HG02759 (cell line): ENCODE data around the gene XXYLT1.

ENCODE experiments used
- ATAC-seq: cut with Tn5 transposase; IDR thresholded peaks from one replicate; pipeline ENCODE4 v1.9.1; 2021; ENCODE audit warnings: mild to moderate bottlenecking, moderate library complexity; ENCODE audit not compliant: unreplicated experiment

XXYLT1 gene

DNA sequence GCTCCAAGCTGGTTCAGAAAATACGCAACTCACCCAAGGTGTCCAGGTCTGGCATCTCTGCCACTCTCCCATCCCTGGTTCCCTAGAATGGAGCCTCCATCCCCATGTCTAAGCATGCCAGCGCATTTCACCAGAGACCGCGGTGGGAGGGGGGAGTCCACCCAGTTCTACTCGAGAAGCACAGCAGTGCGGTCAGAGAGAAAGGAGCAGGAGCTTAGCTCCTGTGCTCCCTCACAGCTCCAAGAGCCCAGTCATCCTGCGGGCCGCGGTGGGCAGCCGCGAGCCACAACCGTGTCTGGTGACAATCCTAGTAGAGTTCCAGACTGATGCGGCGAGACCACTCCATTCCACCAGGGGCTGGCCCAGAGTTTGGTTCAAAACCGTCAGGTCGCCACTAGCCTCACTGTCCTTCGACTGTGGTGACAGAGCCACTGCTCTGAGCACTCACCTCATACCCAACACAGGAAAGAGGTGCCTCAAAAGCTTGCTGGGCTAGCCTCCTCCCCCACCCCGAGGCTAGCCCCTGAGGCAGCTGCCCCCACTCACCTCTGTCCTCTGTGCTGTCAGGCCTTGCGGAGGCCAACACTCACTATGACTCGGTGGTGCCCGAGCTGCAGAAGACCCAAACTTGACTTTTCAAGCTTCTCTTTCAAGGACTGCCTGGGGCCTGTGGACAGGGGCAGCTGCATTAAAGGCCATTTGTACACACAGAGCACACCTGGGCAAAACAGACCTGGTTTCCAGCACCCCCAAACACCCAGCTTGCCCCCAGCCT lies 185.4 kb downstream of the XXYLT1 start:
- no peak for ATAC-seq

GRCh38 chr3:195084746-195085145 lies 186.2 kb downstream of the XXYLT1 start:
- no peak for ATAC-seq

- ATAC-seq = no peak
These were observed 187.3 kb downstream of the XXYLT1 start for GRCh38 chr3:195083659-195084058.

DNA sequence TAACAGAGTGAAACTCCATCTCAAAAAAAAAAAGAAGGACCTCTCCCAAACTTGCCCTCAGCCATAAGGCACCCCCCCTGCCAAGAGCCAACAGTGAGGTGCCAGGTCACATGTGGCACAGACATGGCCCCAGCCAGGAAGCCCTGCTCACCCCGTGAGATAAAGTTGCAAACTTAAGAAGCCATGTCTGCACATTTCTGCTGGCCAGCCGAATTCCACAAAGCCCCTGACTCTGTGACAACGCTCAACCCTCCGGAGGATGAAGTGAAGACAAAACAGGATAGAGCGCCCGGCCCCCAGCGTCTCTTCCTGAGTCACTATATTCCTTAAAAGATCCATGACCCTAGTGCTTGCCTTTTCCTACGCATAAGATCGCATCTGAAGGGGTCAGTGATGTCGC lies 188.1 kb downstream of the XXYLT1 start:
- ATAC-seq = no peak

GRCh38 chr3:195081242-195081963 lies 189.6 kb downstream of the XXYLT1 start:
- no peak for ATAC-seq

DNA sequence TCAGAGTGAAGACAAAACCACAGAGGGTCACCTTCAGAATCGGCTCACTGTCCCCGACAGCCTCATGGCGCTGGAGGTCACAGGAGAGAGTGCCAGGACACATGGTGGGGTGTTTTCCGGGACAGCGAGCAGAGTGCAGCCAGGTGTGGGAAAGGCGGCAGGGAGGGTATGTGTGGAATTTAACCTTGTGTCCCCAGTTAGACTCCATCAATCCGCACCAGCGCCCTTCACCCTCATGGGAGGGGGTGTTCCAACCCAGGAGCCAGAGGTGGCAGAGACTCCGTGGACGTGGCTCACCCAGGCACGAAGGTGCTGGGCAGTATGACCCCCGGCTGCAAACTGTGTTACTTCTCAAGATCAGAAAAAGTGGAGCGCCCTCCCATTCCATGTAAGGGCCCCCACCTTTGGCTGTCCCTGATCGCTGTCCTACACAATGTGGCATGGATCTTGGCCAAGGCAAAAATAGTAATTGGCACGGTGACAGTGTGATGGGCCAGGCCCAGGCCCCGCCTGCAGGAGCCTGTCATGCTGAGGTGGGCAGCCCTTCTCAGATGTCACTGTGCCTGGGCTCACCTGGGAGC lies 190.3 kb downstream of the XXYLT1 start:
- ATAC-seq = peak; percentile 7

GRCh38 chr3:195080125-195080524 lies 190.8 kb downstream of the XXYLT1 start:
- peak; percentile 53 for ATAC-seq

DNA sequence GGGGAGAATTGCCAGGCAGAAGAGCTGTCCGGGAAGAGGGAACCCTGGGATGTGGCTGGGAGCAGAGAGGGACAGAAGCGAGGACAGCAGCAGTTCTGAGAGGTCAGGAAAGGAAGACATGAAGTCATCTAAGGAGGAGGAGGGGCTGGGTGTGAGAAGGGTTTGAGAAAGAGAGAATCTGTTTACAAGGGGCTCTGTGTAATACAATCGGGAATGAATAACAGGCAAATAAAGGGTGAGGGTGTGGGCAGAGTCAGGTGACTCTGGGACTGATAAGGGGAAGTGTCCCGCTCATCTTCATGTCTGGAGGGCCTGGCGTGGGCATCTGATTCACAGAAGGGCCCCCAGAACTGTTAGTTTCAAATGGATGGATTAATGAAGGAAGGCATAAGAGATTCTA lies 191.3 kb downstream of the XXYLT1 start:
- no peak for ATAC-seq

- ATAC-seq = no peak
These were observed 192.0 kb downstream of the XXYLT1 start for GRCh38 chr3:195078891-195079440.

DNA sequence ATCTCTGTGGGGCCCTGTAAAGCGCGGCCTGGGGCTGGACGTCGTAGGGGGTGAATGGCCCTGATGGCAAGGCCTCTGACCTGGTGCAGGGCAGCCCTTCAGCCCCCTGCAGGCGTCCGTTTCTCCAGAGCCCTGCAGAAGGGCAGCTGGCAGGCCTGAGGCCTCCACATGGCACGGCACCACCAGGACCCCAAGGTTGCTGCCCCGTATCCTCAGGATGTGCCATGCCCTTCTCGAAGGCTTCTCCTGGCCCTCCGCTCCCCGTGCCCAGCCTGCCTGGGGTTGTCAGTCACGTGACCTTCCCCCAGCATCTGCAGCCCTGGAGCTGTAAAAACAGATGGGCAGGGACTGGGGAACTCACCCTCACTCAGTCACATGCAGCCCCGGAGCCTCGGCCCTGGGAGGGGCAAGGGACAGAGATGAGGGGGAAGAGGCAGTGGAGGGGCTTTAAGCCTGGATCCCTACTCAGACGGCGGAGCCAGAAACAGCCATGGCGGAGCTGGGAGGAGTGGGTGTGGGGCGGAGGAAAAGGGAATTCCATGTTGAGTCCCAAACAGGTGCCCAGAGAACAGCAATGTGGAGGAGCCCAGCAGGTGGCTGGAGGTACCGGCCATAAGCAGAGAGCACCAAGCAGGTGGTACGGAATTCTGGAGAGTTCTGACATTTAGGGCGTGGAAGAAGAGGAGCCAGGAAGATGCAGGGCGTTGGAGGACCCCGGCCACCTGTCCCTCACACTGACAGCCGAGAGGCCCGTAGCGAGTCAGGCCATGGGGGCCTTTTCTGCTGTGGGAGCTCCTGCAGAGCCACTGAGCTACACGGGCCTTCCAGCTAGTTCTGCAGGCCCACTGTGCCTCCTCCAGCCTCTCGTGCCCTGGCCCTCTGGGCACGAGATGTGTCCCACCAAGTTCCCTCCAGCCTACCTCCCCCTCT lies 193.1 kb downstream of the XXYLT1 start:
- ATAC-seq = no peak

DNA sequence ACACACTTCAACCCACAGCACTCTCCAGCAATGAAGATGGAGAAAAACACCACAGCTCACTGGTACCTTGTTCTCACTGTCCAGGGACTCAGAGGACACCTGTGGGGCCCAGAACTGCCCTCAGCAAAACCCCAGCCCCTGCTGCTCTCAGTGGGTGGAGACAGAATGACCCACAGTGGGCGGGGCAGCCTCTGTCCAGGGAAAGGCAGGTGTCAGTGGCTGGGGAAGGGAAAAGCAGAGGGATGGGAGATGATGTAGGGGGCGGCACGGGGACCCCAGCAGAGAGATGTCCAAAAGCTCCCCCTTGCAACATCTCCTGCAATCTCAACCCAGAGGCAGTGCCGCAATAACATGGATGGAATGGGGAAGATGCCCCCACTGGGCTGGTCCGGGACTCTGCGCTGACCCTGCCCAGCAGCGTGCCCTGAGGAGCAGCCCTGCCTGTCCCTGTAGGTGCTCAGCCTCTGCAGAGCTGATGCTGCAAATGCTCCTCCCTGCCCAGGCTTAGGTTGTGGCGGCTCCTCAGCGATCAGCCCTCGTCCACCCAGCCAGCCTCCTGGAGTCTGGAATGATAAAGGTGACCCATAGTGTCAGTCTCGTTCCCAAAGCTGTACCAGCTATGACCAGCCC lies 193.9 kb downstream of the XXYLT1 start:
- ATAC-seq = no peak

DNA sequence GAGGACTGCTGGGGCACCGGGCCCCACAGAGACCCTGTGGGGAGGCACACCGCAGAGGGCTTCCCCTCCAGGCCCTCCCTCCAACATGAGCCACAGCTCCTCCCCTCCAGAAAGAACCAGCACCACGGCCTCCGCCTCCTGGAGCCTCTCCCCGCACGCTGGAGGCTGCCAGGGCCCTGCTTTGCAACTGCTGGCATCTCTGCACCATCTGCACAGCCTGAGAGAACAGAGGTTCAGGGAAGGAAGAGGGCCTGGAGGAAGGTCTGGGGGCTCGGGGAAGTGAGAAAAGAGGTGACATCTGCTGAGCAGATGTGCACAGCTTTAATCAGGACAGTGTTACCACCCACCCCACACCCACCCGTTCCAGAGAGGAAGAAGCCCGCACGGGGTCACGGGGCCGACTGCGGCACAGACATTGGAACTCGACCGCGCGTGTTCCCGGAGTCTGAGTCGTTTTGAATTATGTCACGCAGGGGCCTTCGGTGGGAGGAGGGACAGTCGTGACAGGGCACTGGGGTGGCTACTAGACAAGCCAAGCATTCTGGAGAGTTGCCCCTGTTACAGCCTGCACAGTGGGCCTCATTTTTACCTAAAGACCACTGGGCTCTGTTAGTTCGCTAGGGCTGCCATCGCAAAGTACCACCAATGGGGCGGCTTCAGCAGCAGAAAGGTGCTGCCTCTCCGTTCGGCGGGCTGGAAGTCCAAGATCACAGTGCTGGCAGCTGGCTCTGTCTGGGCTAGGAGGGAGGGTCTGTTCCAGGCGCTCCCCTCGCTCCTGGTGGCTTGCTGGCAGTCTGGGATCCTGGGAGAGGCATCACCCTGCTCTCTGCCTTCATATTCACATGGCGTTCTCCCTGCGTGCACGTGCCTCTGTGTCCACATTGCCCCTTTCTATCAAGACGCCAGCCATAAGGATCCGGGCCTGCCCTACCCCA lies 194.8 kb downstream of the XXYLT1 start:
- no peak for ATAC-seq

GRCh38 chr3:195075199-195075940 lies 195.6 kb downstream of the XXYLT1 start:
- no peak for ATAC-seq

- no peak for ATAC-seq
These were observed 196.8 kb downstream of the XXYLT1 start for GRCh38 chr3:195073866-195074860.

DNA sequence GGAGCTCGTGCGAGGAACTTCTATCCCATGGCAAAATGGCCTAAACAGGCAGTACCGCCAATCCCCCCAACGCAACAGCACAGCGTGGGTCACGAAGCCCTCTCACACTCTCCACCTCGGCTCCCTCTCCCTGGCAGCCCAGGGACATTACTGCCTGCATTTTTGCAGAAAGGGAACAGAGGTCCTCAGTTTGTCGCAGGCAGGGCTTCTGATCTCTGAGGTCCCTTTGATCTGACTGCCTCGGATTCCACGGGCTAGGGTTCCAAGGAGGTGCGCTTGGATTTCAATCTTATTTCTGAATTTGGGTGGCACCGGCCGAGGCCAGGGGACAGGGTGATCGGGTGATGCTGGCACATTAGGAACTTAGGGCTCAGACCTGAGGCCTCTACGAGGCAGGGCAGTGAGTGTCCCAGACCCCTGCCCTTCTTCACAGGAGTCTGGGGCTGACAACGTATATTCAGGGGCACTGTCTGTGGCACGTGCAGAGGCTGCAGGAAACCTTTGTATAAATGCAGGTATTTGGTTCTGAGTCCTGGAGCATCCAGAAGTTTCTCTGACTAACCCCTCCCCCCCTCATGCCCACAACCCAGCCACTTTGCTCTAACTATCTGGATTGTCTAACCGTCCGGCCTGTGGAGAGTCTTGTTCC lies 197.9 kb downstream of the XXYLT1 start:
- no peak for ATAC-seq

GRCh38 chr3:195071916-195072820 lies 198.8 kb downstream of the XXYLT1 start:
- no peak for ATAC-seq
